Memory B cell (primary cell): ENCODE results near the gene PARD3B.

Experiments used
- ATAC-seq: fragments of 150-1000 bp; cut with Tn5 transposase; 2 replicates; pipeline ENCODE4 v1.10.0; 2021; ENCODE audit warnings: low read depth, mild to moderate bottlenecking, moderate library complexity
- DNase-seq, 2 donors: peaks; one replicate each; pipeline ENCODE4 v3.0.0; 2022; ENCODE audit warnings: low spot score in 2 of 2
- H3K27ac Mint-ChIP-seq: one replicate; pipeline ENCODE4 v1.8.0; 2022; ENCODE audit warnings: mild to moderate bottlenecking, moderate library complexity, mixed read lengths
- H3K27me3 Mint-ChIP-seq: one replicate; pipeline ENCODE4 v1.8.0; 2022; ENCODE audit warnings: mixed read lengths
- H3K36me3 Mint-ChIP-seq: one replicate; pipeline ENCODE4 v1.8.0; 2022; ENCODE audit warnings: mild to moderate bottlenecking, mixed read lengths
- H3K4me1 Mint-ChIP-seq: one replicate; pipeline ENCODE4 v1.8.0; 2022; ENCODE audit warnings: mixed read lengths
- H3K4me3 Mint-ChIP-seq: one replicate; pipeline ENCODE4 v1.8.0; 2022; ENCODE audit warnings: mild to moderate bottlenecking, moderate library complexity, mixed read lengths
- H3K9me3 Mint-ChIP-seq: one replicate; pipeline ENCODE4 v1.8.0; 2022; ENCODE audit warnings: mixed read lengths

PARD3B gene

DNA sequence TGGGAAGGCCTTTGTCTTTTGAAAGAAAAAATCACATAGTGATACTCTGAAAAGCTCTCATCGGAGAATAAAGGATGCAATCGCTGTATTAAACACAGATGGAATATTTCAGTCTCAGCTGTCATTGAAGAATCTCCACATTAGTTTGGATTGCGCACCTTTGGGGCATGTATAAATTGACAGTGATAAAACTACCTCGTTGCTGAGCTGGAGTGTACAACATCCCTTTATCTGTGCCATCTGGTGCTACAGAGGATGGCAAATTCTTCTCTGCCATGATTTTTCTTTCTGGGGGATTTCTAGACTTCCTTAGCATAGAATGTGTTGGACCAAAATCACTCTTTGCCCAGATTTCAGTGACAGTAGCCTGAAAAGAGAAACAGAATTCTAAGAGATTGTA is 185.3 kb downstream of the PARD3B start:
- Mint-ChIP-seq H3K36me3 (no peaks in the 10 kb centered on the region), H3K9me3 (peaks cover 5% of the 10 kb centered on the region), H3K27ac (no peak overlapping the region), H3K4me3 (no peak overlapping the region), H3K27me3 (peaks cover 2% of the 10 kb centered on the region), H3K4me1 (no peaks in the 10 kb centered on the region)
- ATAC-seq, result no peak
- DNase-seq, result no peak

- H3K9me3 Mint-ChIP-seq, result peaks cover 7% of the 10 kb centered on the region
- ATAC-seq, result no peak
- no peaks in the 10 kb centered on the region for H3K36me3 Mint-ChIP-seq
- no peak overlapping the region for H3K27ac Mint-ChIP-seq
- H3K4me1 Mint-ChIP-seq, result no peaks in the 10 kb centered on the region
- DNase-seq, result no peak
- peaks cover 2% of the 10 kb centered on the region for H3K27me3 Mint-ChIP-seq
- no peak overlapping the region for H3K4me3 Mint-ChIP-seq
Measured at GRCh38 chr2:204732019-204732418, 186.7 kb downstream of the PARD3B start.

DNA sequence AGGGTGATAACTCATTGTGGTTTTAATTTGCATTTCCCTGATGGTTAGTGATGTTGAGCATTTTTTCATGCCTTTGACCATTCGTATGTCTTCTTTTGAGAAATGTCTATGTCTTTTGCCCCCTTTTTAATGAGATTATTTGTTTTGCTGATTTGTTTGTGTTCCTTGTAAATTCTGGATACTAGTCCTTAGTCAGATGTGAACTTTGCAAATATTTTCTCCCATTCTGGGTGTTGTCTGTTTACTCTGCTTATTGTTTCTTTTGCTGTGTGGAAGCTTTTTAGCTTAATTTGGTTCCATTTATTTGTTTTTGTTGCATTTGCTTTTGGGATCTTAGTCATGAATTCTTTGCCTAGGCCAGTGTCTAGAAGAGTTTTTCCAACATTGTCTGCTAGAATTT is 192.0 kb downstream of the PARD3B start:
- Mint-ChIP-seq H3K4me3 (no peak overlapping the region), H3K36me3 (no peaks in the 10 kb centered on the region), H3K27me3 (no peaks in the 10 kb centered on the region), H3K4me1 (no peaks in the 10 kb centered on the region), H3K9me3 (peaks cover 14% of the 10 kb centered on the region), H3K27ac (no peak overlapping the region)
- DNase-seq (no peak), ATAC-seq (no peak)

- Mint-ChIP-seq H3K4me3 (no peak overlapping the region), H3K27me3 (no peaks in the 10 kb centered on the region), H3K4me1 (no peaks in the 10 kb centered on the region), H3K27ac (no peak overlapping the region), H3K36me3 (no peaks in the 10 kb centered on the region), H3K9me3 (peaks cover 14% of the 10 kb centered on the region)
- no peak for ATAC-seq
- DNase-seq, result no peak
Measured at GRCh38 chr2:204738721-204739120, 193.4 kb downstream of the PARD3B start.

GRCh38 chr2:204743393-204743960 is 198.2 kb downstream of the PARD3B start:
- no peaks in the 10 kb centered on the region for H3K27me3 Mint-ChIP-seq
- ATAC-seq, result no peak
- H3K36me3 Mint-ChIP-seq, result no peaks in the 10 kb centered on the region
- H3K4me1 Mint-ChIP-seq, result no peaks in the 10 kb centered on the region
- H3K4me3 Mint-ChIP-seq, result no peak overlapping the region
- peaks cover 7% of the 10 kb centered on the region for H3K9me3 Mint-ChIP-seq
- H3K27ac Mint-ChIP-seq, result no peak overlapping the region
- DNase-seq, result no peak

DNA sequence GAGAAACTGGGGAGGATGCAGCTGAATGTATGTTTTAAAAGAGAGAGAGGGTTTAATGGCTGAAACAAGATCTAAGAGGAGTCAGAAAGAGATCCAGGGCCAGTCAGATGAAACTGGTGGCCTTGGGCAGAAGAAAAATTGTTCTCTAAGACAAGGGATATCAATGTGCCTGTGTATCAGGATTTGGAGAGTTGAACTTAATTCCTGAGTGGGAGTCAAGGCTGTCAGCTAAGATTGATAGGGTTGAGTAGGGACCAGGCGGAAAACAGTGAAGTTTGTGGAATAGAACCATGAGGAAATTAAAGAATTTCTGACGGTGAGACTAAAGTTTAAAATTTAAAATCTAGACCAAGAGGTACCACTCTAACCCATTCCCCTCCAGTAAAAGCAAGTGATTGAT is 199.2 kb downstream of the PARD3B start:
- H3K27me3 Mint-ChIP-seq, result no peaks in the 10 kb centered on the region
- ATAC-seq (no peak), DNase-seq (no peak)
- H3K9me3 Mint-ChIP-seq, result peaks cover 3% of the 10 kb centered on the region
- no peak overlapping the region for H3K27ac Mint-ChIP-seq
- no peaks in the 10 kb centered on the region for H3K4me1 Mint-ChIP-seq
- no peaks in the 10 kb centered on the region for H3K36me3 Mint-ChIP-seq
- no peak overlapping the region for H3K4me3 Mint-ChIP-seq

- DNase-seq (no peak), ATAC-seq (no peak)
- Mint-ChIP-seq H3K4me1 (no peaks in the 10 kb centered on the region), H3K4me3 (no peak overlapping the region), H3K9me3 (peaks cover 3% of the 10 kb centered on the region), H3K27me3 (no peaks in the 10 kb centered on the region), H3K27ac (no peak overlapping the region), H3K36me3 (no peaks in the 10 kb centered on the region)
Measured at GRCh38 chr2:204748286-204748685, 203.0 kb downstream of the PARD3B start.

DNA sequence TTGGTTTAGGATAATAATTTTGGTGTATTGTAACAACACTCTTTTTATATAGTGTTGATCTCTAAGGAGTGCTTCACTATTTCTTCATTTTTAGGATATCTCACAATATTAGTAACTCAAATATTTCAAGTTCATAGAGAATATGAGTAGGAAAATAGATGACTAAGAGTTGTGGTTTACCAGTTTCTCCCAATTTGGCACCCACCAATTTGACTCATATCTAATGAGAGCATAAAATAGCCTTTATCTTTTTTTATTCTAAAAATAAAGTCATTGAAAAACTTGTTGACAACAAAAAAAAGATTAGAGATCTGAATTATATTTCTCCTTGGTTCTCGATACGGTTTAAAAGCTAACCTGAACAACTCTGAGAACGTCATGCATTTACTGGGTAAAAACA is 204.0 kb downstream of the PARD3B start:
- H3K4me3 Mint-ChIP-seq, result no peak overlapping the region
- no peaks in the 10 kb centered on the region for H3K36me3 Mint-ChIP-seq
- DNase-seq, result no peak
- peaks cover 2% of the 10 kb centered on the region for H3K9me3 Mint-ChIP-seq
- no peak for ATAC-seq
- no peaks in the 10 kb centered on the region for H3K4me1 Mint-ChIP-seq
- no peaks in the 10 kb centered on the region for H3K27me3 Mint-ChIP-seq
- H3K27ac Mint-ChIP-seq, result no peak overlapping the region

DNA sequence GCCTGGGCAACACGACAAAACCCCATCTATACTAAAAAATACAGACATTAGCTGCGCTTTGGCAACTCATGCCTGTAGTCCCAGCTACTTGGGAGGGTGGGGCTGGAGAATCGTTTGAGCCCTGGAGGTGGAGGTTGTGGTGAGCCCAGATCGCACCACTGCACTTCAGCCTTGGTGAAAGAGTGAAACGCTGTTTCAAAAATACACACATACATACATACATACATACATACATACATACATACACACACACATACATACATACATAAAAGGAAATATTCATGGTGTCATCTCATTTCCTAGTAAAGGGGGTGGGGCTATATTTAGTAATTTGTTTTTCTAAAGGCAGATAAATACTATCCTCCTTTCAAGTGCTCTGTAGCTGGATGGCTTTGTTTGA is 205.1 kb downstream of the PARD3B start:
- Mint-ChIP-seq H3K36me3 (no peaks in the 10 kb centered on the region), H3K4me1 (no peaks in the 10 kb centered on the region), H3K27ac (no peak overlapping the region), H3K9me3 (no peaks in the 10 kb centered on the region), H3K27me3 (no peaks in the 10 kb centered on the region), H3K4me3 (no peak overlapping the region)
- ATAC-seq (no peak), DNase-seq (no peak)

DNA sequence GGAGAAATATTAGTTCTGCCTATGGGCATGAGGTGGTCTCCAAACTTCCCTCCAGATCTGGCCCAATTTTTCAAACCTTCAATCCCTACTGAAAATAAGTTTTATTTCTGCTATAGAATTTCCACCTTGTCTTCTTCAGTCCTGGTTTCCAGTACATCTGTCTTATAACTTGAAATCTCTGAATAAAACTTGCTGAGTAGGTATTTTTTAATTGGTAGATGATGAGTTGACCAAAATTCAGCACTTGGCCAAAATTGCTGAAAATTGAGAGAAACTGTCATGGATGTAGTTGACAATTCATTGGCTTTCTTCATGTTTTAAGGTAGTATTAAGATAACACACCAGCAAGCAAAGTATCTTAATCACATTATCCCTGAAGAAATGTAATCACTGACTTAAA is 206.2 kb downstream of the PARD3B start:
- ATAC-seq (no peak), DNase-seq (no peak)
- H3K27ac Mint-ChIP-seq, result no peak overlapping the region
- H3K27me3 Mint-ChIP-seq, result no peaks in the 10 kb centered on the region
- H3K9me3 Mint-ChIP-seq, result no peaks in the 10 kb centered on the region
- H3K4me3 Mint-ChIP-seq, result no peak overlapping the region
- H3K36me3 Mint-ChIP-seq, result no peaks in the 10 kb centered on the region
- H3K4me1 Mint-ChIP-seq, result no peaks in the 10 kb centered on the region

GRCh38 chr2:204753841-204754240 is 208.6 kb downstream of the PARD3B start:
- no peak overlapping the region for H3K27ac Mint-ChIP-seq
- H3K4me3 Mint-ChIP-seq, result no peak overlapping the region
- ATAC-seq (no peak), DNase-seq (no peak)
- no peaks in the 10 kb centered on the region for H3K4me1 Mint-ChIP-seq
- no peaks in the 10 kb centered on the region for H3K9me3 Mint-ChIP-seq
- H3K27me3 Mint-ChIP-seq, result no peaks in the 10 kb centered on the region
- no peaks in the 10 kb centered on the region for H3K36me3 Mint-ChIP-seq

GRCh38 chr2:204754898-204755297 is 209.6 kb downstream of the PARD3B start:
- ATAC-seq (no peak), DNase-seq (no peak)
- Mint-ChIP-seq H3K27ac (no peak overlapping the region), H3K4me3 (no peak overlapping the region), H3K9me3 (no peaks in the 10 kb centered on the region), H3K36me3 (no peaks in the 10 kb centered on the region), H3K4me1 (no peaks in the 10 kb centered on the region), H3K27me3 (no peaks in the 10 kb centered on the region)

DNA sequence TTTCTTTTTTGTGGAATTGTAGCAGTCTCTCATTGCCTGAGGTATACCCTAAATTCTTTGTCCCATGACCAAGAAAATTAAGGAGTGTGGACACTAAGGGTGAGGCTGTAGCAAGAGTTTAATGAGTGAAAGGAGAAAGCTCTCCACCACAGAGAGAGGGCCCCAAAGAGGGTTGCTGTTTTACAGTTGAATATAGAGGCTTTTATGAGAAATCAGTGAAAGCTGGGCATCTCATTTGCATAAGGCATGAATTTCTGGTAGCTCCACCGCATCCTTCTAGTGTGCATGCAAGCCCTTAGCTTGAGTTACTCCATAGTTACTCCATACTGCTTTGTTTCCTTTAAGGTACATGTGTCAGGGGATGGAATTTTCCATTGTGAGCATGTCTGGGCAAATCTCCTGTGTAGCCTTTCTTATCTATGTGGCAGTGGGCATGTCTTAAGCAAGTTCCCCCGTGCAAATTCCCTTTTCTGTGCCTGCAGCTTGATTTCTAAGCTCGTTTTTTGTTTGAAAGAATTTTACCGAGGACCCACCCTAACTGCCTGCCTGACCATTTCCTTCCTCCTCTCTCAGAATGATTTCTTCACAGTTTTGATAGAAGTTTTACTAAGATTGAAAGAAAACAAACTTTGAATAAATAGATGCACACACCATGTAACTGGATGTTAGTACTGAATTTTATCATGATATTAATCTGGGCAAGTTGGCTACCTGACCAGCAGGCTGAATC is 218.9 kb downstream of the PARD3B start:
- Mint-ChIP-seq H3K4me3 (no peak overlapping the region), H3K27ac (no peak overlapping the region), H3K27me3 (no peaks in the 10 kb centered on the region), H3K36me3 (no peaks in the 10 kb centered on the region), H3K4me1 (no peaks in the 10 kb centered on the region), H3K9me3 (no peaks in the 10 kb centered on the region)
- DNase-seq (no peak), ATAC-seq (no peak)

GRCh38 chr2:204770735-204771134 is 225.5 kb downstream of the PARD3B start:
- no peak overlapping the region for H3K27ac Mint-ChIP-seq
- H3K36me3 Mint-ChIP-seq, result no peaks in the 10 kb centered on the region
- ATAC-seq (no peak), DNase-seq (no peak)
- no peaks in the 10 kb centered on the region for H3K4me1 Mint-ChIP-seq
- no peaks in the 10 kb centered on the region for H3K27me3 Mint-ChIP-seq
- no peaks in the 10 kb centered on the region for H3K9me3 Mint-ChIP-seq
- no peak overlapping the region for H3K4me3 Mint-ChIP-seq

GRCh38 chr2:204771721-204772120 is 226.4 kb downstream of the PARD3B start:
- H3K9me3 Mint-ChIP-seq, result no peaks in the 10 kb centered on the region
- DNase-seq, result no peak
- no peak overlapping the region for H3K4me3 Mint-ChIP-seq
- H3K27ac Mint-ChIP-seq, result no peak overlapping the region
- no peaks in the 10 kb centered on the region for H3K27me3 Mint-ChIP-seq
- H3K4me1 Mint-ChIP-seq, result no peaks in the 10 kb centered on the region
- H3K36me3 Mint-ChIP-seq, result no peaks in the 10 kb centered on the region
- ATAC-seq, result no peak
